ENCODE data around the gene SHCBP1.

DNA sequence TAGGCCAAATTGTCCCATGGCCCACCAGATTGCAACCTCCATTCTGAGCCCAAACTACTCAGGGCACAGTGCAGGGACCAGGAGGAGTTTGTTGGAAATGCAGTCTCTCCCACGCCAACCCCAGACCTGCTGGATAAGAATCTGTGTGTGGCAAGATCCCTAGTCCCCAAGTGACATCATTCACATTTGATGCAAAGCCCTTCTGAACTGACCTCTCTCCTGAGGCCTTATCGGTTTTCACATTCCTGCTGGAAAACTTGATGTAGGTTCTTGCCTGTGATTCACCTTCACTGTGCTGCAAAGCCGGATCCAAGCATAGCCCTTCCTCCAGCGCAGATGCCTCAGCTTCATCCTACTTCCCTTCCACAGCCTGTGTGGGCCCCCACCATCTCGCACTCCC is 6.6 kb upstream of the SHCBP1 start:
- no peak for TF ChIP-seq POLR2A (IDR thresholded peaks at IDR 0.05; ENCODE audit: low read length)
- no peak for TF ChIP-seq GATA1 (IDR thresholded peaks at IDR 0.05; ENCODE audit: low read depth, low read length)
